IMR-90 (cell line): Measurements from ENCODE around the gene SHISA6. TPM values are rescaled to one million over a fixed set of nuclear protein-coding genes. Genes with fewer than 3 reads are reported as not detected.

Experiments
- ATAC-seq: fragments of 200-7000 bp; cut with Tn5 transposase; 2 replicates; pipeline ENCODE4 v1.9.1; 2020; ENCODE audit warnings: low read depth, mild to moderate bottlenecking, moderate library complexity
- BruUV-seq: library from RNA; stranded (reverse); fragments of 400-500 nt; replicated peaks from 2 replicates; lab custom pipeline; 2021; lab: Mats Ljungman, UMichigan
- CTCF ChIA-PET: fragments of 300-600 bp; formaldehyde crosslinking; extraction: SDS; loops from one replicate; lab custom pipeline; 2021; ENCODE audit warnings: antibody characterized with exemption; lab: Yijun Ruan, JAX
- POLR2A ChIA-PET: fragments of 300-600 bp; sonication (Branson Sonifier 250); formaldehyde crosslinking; loops from one replicate; lab custom pipeline; 2022; ENCODE audit warnings: antibody characterized with exemption; ENCODE audit not compliant: unreplicated experiment; lab: Charles Lee
- DNase-seq: peaks from one replicate; pipeline ENCODE4 v3.0.0; 2013
- H2AFZ ChIP-seq: replicated peaks from 2 replicates; pipeline ENCODE3; 2013; ENCODE audit warnings: low read length, mild to moderate bottlenecking; ENCODE audit not compliant: poor library complexity
- H2AK5ac ChIP-seq: 2 replicates; pipeline ENCODE4 v1.6.1; 2013; ENCODE audit warnings: low read depth, low read length, inconsistent platforms
- H2AK9ac ChIP-seq: replicated peaks from 2 replicates; pipeline ENCODE3; 2013; ENCODE audit warnings: mild to moderate bottlenecking, low read depth, low read length, moderate library complexity; ENCODE audit not compliant: poor library complexity
- H2BK120ac ChIP-seq: 2 replicates; pipeline ENCODE4 v1.6.1; 2013; ENCODE audit warnings: low read depth, low read length, inconsistent platforms
- H2BK15ac ChIP-seq: 3 replicates; pipeline ENCODE4 v1.6.1; 2013; ENCODE audit warnings: low read depth, low read length, inconsistent platforms
- H2BK20ac ChIP-seq: 2 replicates; pipeline ENCODE4 v1.6.1; 2013; ENCODE audit warnings: low read depth, mild to moderate bottlenecking, inconsistent platforms, low read length, moderate library complexity
- H2BK5ac ChIP-seq: 2 replicates; pipeline ENCODE4 v1.6.1; 2013; ENCODE audit warnings: mild to moderate bottlenecking, low read depth, low read length, inconsistent platforms; ENCODE audit not compliant: poor library complexity, severe bottlenecking
- H3K14ac ChIP-seq: replicated peaks from 2 replicates; pipeline ENCODE4 v1.6.1; 2013; ENCODE audit warnings: low read depth, low read length, inconsistent platforms
- H3K18ac ChIP-seq: 2 replicates; pipeline ENCODE4 v1.6.1; 2013; ENCODE audit warnings: low read depth, low read length, control low read depth
- H3K23ac ChIP-seq: 2 replicates; pipeline ENCODE4 v1.6.1; 2013; ENCODE audit warnings: low read depth, low read length, inconsistent platforms
- H3K27ac ChIP-seq: 2 replicates; pipeline ENCODE4 v1.5.1; 2013; ENCODE audit warnings: mild to moderate bottlenecking, control low read depth, low read length; ENCODE audit not compliant: insufficient read depth
- H3K27me3 ChIP-seq: 2 replicates; pipeline ENCODE4 v1.6.1; 2013; ENCODE audit warnings: low read length; ENCODE audit not compliant: control insufficient read depth, insufficient read depth
- H3K36me3 ChIP-seq: 2 replicates; pipeline ENCODE4 v1.6.1; 2013; ENCODE audit warnings: low read length, mixed read lengths; ENCODE audit not compliant: control insufficient read depth, insufficient read depth
- H3K4ac ChIP-seq: 2 replicates; pipeline ENCODE4 v1.6.1; 2013; ENCODE audit warnings: low read depth, low read length, inconsistent platforms
- H3K4me1 ChIP-seq: 2 replicates; pipeline ENCODE4 v1.6.1; 2013; ENCODE audit warnings: low read length, mixed read lengths; ENCODE audit not compliant: control insufficient read depth, insufficient read depth
- H3K4me2 ChIP-seq: 2 replicates; pipeline ENCODE4 v1.6.1; 2013; ENCODE audit warnings: low read depth, mild to moderate bottlenecking, control low read depth, low read length, moderate library complexity
- H3K4me3 ChIP-seq: 2 replicates; pipeline ENCODE4 v1.5.1; 2013; ENCODE audit warnings: low read depth, mild to moderate bottlenecking, control low read depth, low read length, moderate library complexity; ENCODE audit not compliant: insufficient read depth
- H3K56ac ChIP-seq: 2 replicates; pipeline ENCODE4 v1.6.1; 2013; ENCODE audit warnings: low read length, inconsistent platforms; ENCODE audit not compliant: insufficient read depth; ENCODE audit errors: extremely low read depth
- H3K79me1 ChIP-seq, 2 experiments: 2 replicates each; pipeline ENCODE4 v1.6.1; 2013; ENCODE audit warnings: low read length in 2 of 2, inconsistent platforms in 1 of 2, low read depth in 1 of 2
- H3K9ac ChIP-seq: 2 replicates; pipeline ENCODE4 v1.6.1; 2013; ENCODE audit warnings: low read depth, low read length, control low read depth
- H3K9me1 ChIP-seq: 2 replicates; pipeline ENCODE4 v1.6.1; 2013; ENCODE audit warnings: low read length, inconsistent platforms; ENCODE audit not compliant: insufficient read depth
- H3K9me3 ChIP-seq: 2 replicates; pipeline ENCODE4 v1.6.1; 2013; ENCODE audit warnings: low read length; ENCODE audit not compliant: control insufficient read depth, insufficient read depth
- H4K20me1 ChIP-seq: 2 replicates; pipeline ENCODE4 v1.6.1; 2013; ENCODE audit warnings: low read length, inconsistent platforms; ENCODE audit not compliant: insufficient read depth
- H4K5ac ChIP-seq: 2 replicates; pipeline ENCODE4 v1.6.1; 2013; ENCODE audit warnings: mild to moderate bottlenecking, low read depth, low read length, control low read depth
- H4K8ac ChIP-seq, 2 experiments: 2 replicates each; pipeline ENCODE4 v1.6.1; 2013; ENCODE audit warnings: low read depth in 2 of 2, low read length in 2 of 2, control low read depth in 1 of 2, inconsistent platforms in 1 of 2
- H4K91ac ChIP-seq: 2 replicates; pipeline ENCODE4 v1.6.1; 2013; ENCODE audit warnings: low read depth, low read length, inconsistent platforms; ENCODE audit not compliant: insufficient read depth
- BHLHE40 ChIP-seq: fragments of 150-350 bp; IDR thresholded peaks from 2 replicates; pipeline ENCODE4 v1.6.1; 2016; ENCODE audit warnings: mild to moderate bottlenecking, low read depth, low read length
- CEBPB ChIP-seq: IDR thresholded peaks from 2 replicates; pipeline ENCODE4 v1.6.1; 2012; ENCODE audit warnings: low read depth, low read length, improper control_type of control experiment
- CTCF ChIP-seq: conservative IDR thresholded peaks from 2 replicates; pipeline ENCODE4 v1.5.1; 2012; ENCODE audit warnings: mild to moderate bottlenecking, low read depth, low read length, improper control_type of control experiment
- FOS ChIP-seq: fragments of 150-350 bp; IDR thresholded peaks from 2 replicates; pipeline ENCODE4 v1.6.1; 2016; ENCODE audit warnings: low read depth, low read length
- MAFK ChIP-seq: IDR thresholded peaks from 2 replicates; pipeline ENCODE4 v1.6.1; 2012; ENCODE audit warnings: low read depth, low read length, improper control_type of control experiment
- MAZ ChIP-seq: IDR thresholded peaks from 2 replicates; pipeline ENCODE4 v1.6.1; 2012; ENCODE audit warnings: low read depth, mild to moderate bottlenecking, low read length, improper control_type of control experiment, moderate library complexity, borderline replicate concordance
- MXI1 ChIP-seq: IDR thresholded peaks from 2 replicates; pipeline ENCODE4 v1.6.1; 2012; ENCODE audit warnings: low read depth, mild to moderate bottlenecking, low read length, moderate library complexity, borderline replicate concordance
- NFE2L2 ChIP-seq: fragments of 150-350 bp; IDR thresholded peaks from 2 replicates; pipeline ENCODE4 v1.6.1; 2016; ENCODE audit warnings: low read depth, mild to moderate bottlenecking, low read length
- POLR2A ChIP-seq: IDR thresholded peaks from 2 replicates; pipeline ENCODE4 v1.6.1; 2012; ENCODE audit warnings: mild to moderate bottlenecking, low read depth, low read length
- RAD21 ChIP-seq: IDR thresholded peaks from 2 replicates; pipeline ENCODE4 v1.6.1; 2012; ENCODE audit warnings: low read length, improper control_type of control experiment
- RFX5 ChIP-seq: IDR thresholded peaks from 2 replicates; pipeline ENCODE4 v1.8.0; 2012; ENCODE audit warnings: low read depth, mild to moderate bottlenecking, low read length, moderate library complexity
- USF2 ChIP-seq: fragments of 150-350 bp; IDR thresholded peaks from 2 replicates; pipeline ENCODE4 v1.6.1; 2017; ENCODE audit warnings: mild to moderate bottlenecking, antibody characterized with exemption, low read length, low read depth
- WGBS, 2 experiments: methylation state at CpG; one replicate each; pipeline versions ENCODE4 v1.1.5 to v1.1.7; 2013; ENCODE audit warnings: missing lambda C conversion rate in 2 of 2; ENCODE audit not compliant: insufficient read length in 1 of 2; ENCODE audit errors: extremely low coverage in 2 of 2; 5-methylcytosine and 5-hydroxymethylcytosine counted together
- dilution Hi-C: fragments of 300-500 bp; cut with HindIII; formaldehyde crosslinking; loops from one replicate; pipeline ENCODE4 v1.14.3; 2018; ENCODE audit warnings: low sequenced_read_pairs; ENCODE audit not compliant: unreplicated experiment
- in situ Hi-C: fragments of 300-500 bp; cut with MboI; formaldehyde crosslinking; loops from 3 replicates; pipeline ENCODE4 v1.14.3; 2019; ENCODE audit warnings: low sequenced_read_pairs, inconsistent platforms, mixed read lengths
- intact Hi-C: fragments of 100-400 bp; cut with micrococcal nuclease; formaldehyde crosslinking; loops from 2 replicates; pipeline ENCODE4 v1.10.0; 2022
- polyA plus RNA-seq, 3 experiments: library from polyadenylated mRNA; depleted of rRNA; stranded (reverse); fragments of >200 nt; gene quantifications; 2 replicates each; pipeline ENCODE4 v1.2.3, GENCODE V29; 2012; ENCODE audit warnings: low replicate concordance in 1 of 3
- total RNA-seq: library from RNA; depleted of rRNA; stranded (reverse); fragments of >200 nt; gene quantifications from 2 replicates; pipeline ENCODE4 v1.2.3, GENCODE V29; 2012
- TF ChIP-seq, protein P1 (sequence below): fragments of 150-350 bp; IDR thresholded peaks from 2 replicates; pipeline ENCODE4 v1.6.1; 2016; ENCODE audit warnings: low read depth, mild to moderate bottlenecking, low read length, moderate library complexity, borderline replicate concordance

Gene SHISA6
- total and polyA plus RNA-seq, 2 of the 4 experiments (the other 2 are of a cell fraction) = not detected

- H3K4me1 ChIP-seq = no peaks in the 10 kb centered on the region
- H3K4ac ChIP-seq = no peak overlapping the region
- H3K9ac ChIP-seq = no peak overlapping the region
- H3K27ac ChIP-seq = no peak overlapping the region
- no peak overlapping the region for H3K23ac ChIP-seq
- ChIA-PET CTCF (no interaction called here), POLR2A (no interaction called here)
- in situ Hi-C loops (no loop called here), dilution Hi-C loops (no loop called here), intact Hi-C loops (no loop called here)
- H3K18ac ChIP-seq = no peak overlapping the region
- BruUV-seq = no TSS peak
- no peak overlapping the region for H2BK120ac ChIP-seq
- no peaks in the 10 kb centered on the region for H3K9me1 ChIP-seq
- no peak overlapping the region for H3K4me3 ChIP-seq
- no peaks in the 10 kb centered on the region for H3K36me3 ChIP-seq
- H2BK20ac ChIP-seq = no peak overlapping the region
- no peaks in the 10 kb centered on the region for H3K27me3 ChIP-seq
- TF ChIP-seq MXI1 = no peak
- no peak for TF ChIP-seq MAZ
- TF ChIP-seq MAFK = no peak
- no peak for TF ChIP-seq BHLHE40
- TF ChIP-seq CTCF = no peak
- TF ChIP-seq, protein P1, sequence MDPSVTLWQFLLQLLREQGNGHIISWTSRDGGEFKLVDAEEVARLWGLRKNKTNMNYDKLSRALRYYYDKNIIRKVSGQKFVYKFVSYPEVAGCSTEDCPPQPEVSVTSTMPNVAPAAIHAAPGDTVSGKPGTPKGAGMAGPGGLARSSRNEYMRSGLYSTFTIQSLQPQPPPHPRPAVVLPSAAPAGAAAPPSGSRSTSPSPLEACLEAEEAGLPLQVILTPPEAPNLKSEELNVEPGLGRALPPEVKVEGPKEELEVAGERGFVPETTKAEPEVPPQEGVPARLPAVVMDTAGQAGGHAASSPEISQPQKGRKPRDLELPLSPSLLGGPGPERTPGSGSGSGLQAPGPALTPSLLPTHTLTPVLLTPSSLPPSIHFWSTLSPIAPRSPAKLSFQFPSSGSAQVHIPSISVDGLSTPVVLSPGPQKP = no peak
- no peak for TF ChIP-seq CEBPB
- TF ChIP-seq POLR2A = no peak
- no peak for TF ChIP-seq FOS
- TF ChIP-seq NFE2L2 = no peak
- TF ChIP-seq USF2 = no peak
- no peak for TF ChIP-seq RFX5
- TF ChIP-seq RAD21 = no peak
- H2AFZ ChIP-seq = no peak overlapping the region
- H3K56ac ChIP-seq = no peak overlapping the region
- no peak overlapping the region for H2BK15ac ChIP-seq
- no peak for DNase-seq
- H3K14ac ChIP-seq = no peak overlapping the region
- H3K79me1 ChIP-seq = no peaks in the 10 kb centered on the region
- 86% methylated on average over 1 of the region's 6 CpGs; no CpG with 5 or more reads in 1 of the 2 experiments for WGBS, 2 experiments
- no peak for ATAC-seq
- no peak overlapping the region for H2AK9ac ChIP-seq
- no peak overlapping the region for H2AK5ac ChIP-seq
- no peak overlapping the region for H4K5ac ChIP-seq
- H3K9me3 ChIP-seq = peaks cover 18% of the 10 kb centered on the region
- H4K8ac ChIP-seq = no peak overlapping the region
- H2BK5ac ChIP-seq = no peak overlapping the region
- H3K4me2 ChIP-seq = no peak overlapping the region
- no peaks in the 10 kb centered on the region for H4K20me1 ChIP-seq
- H4K91ac ChIP-seq = no peak overlapping the region
Observed at GRCh38 chr17:11279776-11280344, 38.8 kb downstream of the SHISA6 start.
